ENCODE data around the gene ZNF70. TPM values are rescaled to one million over a fixed set of nuclear protein-coding genes. Genes with fewer than 3 reads are reported as not detected.

The ZNF70 gene
- total and polyA plus RNA-seq, 9 of the 15 experiments (the other 6 are each of a cell fraction or from before 2014, with no cell fraction given), result 0.14 to 3.3 (median 1.4) TPM

DNA sequence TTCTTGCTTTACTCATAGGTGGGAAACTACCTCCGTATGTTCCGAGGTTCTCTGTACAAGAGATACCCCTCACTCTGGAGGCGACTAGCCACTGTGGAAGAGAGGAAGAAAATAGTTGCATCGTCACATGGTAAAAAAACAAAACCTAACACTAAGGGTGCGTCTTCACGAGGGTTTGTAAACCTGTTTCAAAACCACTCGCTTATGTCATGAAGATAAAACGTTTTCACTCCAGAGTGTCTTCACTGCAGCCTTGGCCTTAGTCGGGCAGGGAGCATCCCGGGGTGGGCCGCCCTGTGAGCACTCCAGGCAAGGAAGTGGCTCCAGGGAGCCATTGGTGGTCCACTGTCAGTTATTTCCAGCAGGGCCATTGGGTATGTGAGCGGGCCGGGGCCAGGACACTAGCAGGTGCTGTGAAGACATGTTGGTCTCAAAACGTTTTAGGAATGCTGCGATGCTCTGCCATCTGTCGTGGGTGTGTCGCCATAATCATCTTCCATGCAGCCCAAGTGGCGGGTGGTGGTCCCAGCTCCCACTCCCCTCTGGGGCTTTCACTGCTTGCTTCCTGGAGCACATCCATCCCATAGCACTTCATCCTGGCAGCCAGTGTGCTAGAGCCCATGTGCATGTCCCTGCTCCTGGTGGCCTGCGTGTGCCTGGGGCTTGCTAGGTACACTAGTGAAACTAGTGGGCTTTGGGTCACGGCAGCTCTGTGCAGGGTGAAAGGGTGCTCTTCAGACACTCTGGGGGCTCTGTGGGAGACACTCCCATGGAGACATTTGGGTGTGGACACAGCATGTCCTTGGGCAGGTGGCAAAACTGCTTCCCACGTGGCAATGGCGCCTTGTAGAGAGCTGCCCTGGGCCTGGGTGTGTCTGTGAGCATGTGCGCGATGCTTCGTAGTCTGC, 41.1 kb upstream of the ZNF70 start:
- Histone ChIP-seq H3K36me3 (ENCODE audit: control insufficient read depth, insufficient read depth, low read length) (peaks cover 58% of the 10 kb centered on the region), H3K79me2 (ENCODE audit: control insufficient read depth, insufficient read depth, low read length) (peaks cover 44% of the 10 kb centered on the region), H3K27ac (ENCODE audit: extremely low read depth, low read depth, low read length) (no peak overlapping the region), H3K9ac (ENCODE audit: insufficient read depth in 1 of 2, low read depth in 2 of 2, low read length in 2 of 2) (peak overlapping the region in 1 of 2 experiments; percentile 35; a peak in 1 of 4 replicates), H3K4me2 (ENCODE audit: insufficient read depth, low read length) (no peak overlapping the region), H3K4me1 (replicated peaks in 1 of 2; ENCODE audit: control insufficient read depth in 2 of 2, insufficient read depth in 2 of 2, low read length in 2 of 2) (peaks cover 4 to 10% of the 10 kb centered on the region in 2 experiments; a peak in 2 of 5 replicates), H3K9me3 (replicated peaks; ENCODE audit: control insufficient read depth, insufficient read depth, low read depth, low read length) (no peaks in the 10 kb centered on the region), H3K9me1 (ENCODE audit: control insufficient read depth, insufficient read depth, low read length) (no peaks in the 10 kb centered on the region), H2AFZ (ENCODE audit: low read depth, low read length) (no peak overlapping the region), H3K27me3 (ENCODE audit: control insufficient read depth in 2 of 2, insufficient read depth in 2 of 2, low read length in 2 of 2) (no peaks in the 10 kb centered on the region), H3K4me3 (no peak overlapping the region), H4K20me1 (replicated peaks; ENCODE audit: control insufficient read depth, insufficient read depth, low read length) (peaks cover 10% of the 10 kb centered on the region)
- in situ Hi-C loops (cut with MboI) (no loop called here), intact Hi-C loops (cut with micrococcal nuclease) (no loop called here)
- WGBS (ENCODE audit: insufficient coverage, low coverage, missing lambda C conversion rate), result 90% methylated on average over 15 of the region's 25 CpGs
- no peak for DNase-seq (ENCODE audit: extremely low read depth in 1 of 4, low spot score in 3 of 4)
- no peak for FAIRE-seq
- CTCF ChIA-PET (ENCODE audit: low intra/inter-chr PET ratio), result no interaction called here
- POLR2A ChIA-PET, result interaction anchor here (0.6 kb wide), 1 partner anchor 1982 kb away, joined by 3 read pairs; no protein-coding TSS in a partner anchor
- no TSS peak for BruUV-seq (replicated peaks)
- ATAC-seq, result no peak
- TF ChIP-seq ZNF12 (CRISPR knock-in tag; IDR thresholded peaks at IDR 0.05) (no peak), CEBPB (tag; IDR thresholded peaks at IDR 0.05) (no peak), MEF2A (IDR thresholded peaks at IDR 0.05; ENCODE audit: control insufficient read depth, low read depth, low read length) (no peak), ZNF384 (IDR thresholded peaks at IDR 0.05; ENCODE audit: low read depth, low read length) (no peak), TCF7 (IDR thresholded peaks at IDR 0.05; ENCODE audit: borderline replicate concordance) (no peak), ATF7 (IDR thresholded peaks at IDR 0.05) (no peak), MTA1 (IDR thresholded peaks at IDR 0.05; ENCODE audit: borderline replicate concordance) (no peak), NFRKB (IDR thresholded peaks at IDR 0.05; ENCODE audit: low read depth) (no peak), ZNF668 (CRISPR knock-in tag; IDR thresholded peaks at IDR 0.05) (no peak), KLF1 (tag; IDR thresholded peaks at IDR 0.05) (no peak)
- TF ChIP-seq, protein P1, sequence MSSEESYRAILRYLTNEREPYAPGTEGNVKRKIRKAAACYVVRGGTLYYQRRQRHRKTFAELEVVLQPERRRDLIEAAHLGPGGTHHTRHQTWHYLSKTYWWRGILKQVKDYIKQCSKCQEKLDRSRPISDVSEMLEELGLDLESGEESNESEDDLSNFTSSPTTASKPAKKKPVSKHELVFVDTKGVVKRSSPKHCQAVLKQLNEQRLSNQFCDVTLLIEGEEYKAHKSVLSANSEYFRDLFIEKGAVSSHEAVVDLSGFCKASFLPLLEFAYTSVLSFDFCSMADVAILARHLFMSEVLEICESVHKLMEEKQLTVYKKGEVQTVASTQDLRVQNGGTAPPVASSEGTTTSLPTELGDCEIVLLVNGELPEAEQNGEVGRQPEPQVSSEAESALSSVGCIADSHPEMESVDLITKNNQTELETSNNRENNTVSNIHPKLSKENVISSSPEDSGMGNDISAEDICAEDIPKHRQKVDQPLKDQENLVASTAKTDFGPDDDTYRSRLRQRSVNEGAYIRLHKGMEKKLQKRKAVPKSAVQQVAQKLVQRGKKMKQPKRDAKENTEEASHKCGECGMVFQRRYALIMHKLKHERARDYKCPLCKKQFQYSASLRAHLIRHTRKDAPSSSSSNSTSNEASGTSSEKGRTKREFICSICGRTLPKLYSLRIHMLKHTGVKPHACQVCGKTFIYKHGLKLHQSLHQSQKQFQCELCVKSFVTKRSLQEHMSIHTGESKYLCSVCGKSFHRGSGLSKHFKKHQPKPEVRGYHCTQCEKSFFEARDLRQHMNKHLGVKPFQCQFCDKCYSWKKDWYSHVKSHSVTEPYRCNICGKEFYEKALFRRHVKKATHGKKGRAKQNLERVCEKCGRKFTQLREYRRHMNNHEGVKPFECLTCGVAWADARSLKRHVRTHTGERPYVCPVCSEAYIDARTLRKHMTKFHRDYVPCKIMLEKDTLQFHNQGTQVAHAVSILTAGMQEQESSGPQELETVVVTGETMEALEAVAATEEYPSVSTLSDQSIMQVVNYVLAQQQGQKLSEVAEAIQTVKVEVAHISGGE (CRISPR knock-in tag; IDR thresholded peaks at IDR 0.05), result no peak
- TF ChIP-seq, protein P2, sequence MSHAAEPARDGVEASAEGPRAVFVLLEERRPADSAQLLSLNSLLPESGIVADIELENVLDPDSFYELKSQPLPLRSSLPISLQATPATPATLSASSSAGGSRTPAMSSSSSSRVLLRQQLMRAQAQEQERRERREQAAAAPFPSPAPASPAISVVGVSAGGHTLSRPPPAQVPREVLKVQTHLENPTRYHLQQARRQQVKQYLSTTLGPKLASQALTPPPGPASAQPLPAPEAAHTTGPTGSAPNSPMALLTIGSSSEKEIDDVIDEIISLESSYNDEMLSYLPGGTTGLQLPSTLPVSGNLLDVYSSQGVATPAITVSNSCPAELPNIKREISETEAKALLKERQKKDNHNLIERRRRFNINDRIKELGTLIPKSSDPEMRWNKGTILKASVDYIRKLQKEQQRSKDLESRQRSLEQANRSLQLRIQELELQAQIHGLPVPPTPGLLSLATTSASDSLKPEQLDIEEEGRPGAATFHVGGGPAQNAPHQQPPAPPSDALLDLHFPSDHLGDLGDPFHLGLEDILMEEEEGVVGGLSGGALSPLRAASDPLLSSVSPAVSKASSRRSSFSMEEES (CRISPR knock-in tag; IDR thresholded peaks at IDR 0.05), result no peak
- TF ChIP-seq, protein P3, sequence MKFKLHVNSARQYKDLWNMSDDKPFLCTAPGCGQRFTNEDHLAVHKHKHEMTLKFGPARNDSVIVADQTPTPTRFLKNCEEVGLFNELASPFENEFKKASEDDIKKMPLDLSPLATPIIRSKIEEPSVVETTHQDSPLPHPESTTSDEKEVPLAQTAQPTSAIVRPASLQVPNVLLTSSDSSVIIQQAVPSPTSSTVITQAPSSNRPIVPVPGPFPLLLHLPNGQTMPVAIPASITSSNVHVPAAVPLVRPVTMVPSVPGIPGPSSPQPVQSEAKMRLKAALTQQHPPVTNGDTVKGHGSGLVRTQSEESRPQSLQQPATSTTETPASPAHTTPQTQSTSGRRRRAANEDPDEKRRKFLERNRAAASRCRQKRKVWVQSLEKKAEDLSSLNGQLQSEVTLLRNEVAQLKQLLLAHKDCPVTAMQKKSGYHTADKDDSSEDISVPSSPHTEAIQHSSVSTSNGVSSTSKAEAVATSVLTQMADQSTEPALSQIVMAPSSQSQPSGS (CRISPR knock-in tag; IDR thresholded peaks at IDR 0.05), result no peak

Measured in K562 (cell line).